Lower leg skin (tissue), 3 donors: ENCODE data around the gene LSR.

Source experiments
- CTCF ChIP-seq, 3 donors: fragments of 450-650 bp; IDR thresholded peaks; one replicate each; pipeline ENCODE4 v1.5.1; 2016; ENCODE audit warnings: antibody characterized with exemption in 3 of 3, mild to moderate bottlenecking in 3 of 3, moderate library complexity in 2 of 3
- POLR2A ChIP-seq, 2 donors: fragments of 450-650 bp; IDR thresholded peaks; one replicate each; pipeline ENCODE4 v1.6.1; 2016 to 2017; ENCODE audit warnings: antibody characterized with exemption in 2 of 2, mild to moderate bottlenecking in 1 of 2, moderate library complexity in 1 of 2

- TF ChIP-seq POLR2A (IDR thresholded peaks at IDR 0.05) (no peak), CTCF (IDR thresholded peaks at IDR 0.05) (no peak)
These were observed 37.1 kb upstream of the LSR start for GRCh38 chr19:35211545-35212230.
